Right hindlimb (tissue), 1 donor: Measurements from ENCODE around the gene TMEM63C.
"Not testable (repeated sequence)": the region's sequence is repeated elsewhere in the genome, so short reads cannot be mapped to it uniquely, and the experiment has no call there.

Experiments
- DNase-seq: peaks from one replicate; pipeline ENCODE4 v3.0.0-alpha.2; 2018

TMEM63C gene

DNA sequence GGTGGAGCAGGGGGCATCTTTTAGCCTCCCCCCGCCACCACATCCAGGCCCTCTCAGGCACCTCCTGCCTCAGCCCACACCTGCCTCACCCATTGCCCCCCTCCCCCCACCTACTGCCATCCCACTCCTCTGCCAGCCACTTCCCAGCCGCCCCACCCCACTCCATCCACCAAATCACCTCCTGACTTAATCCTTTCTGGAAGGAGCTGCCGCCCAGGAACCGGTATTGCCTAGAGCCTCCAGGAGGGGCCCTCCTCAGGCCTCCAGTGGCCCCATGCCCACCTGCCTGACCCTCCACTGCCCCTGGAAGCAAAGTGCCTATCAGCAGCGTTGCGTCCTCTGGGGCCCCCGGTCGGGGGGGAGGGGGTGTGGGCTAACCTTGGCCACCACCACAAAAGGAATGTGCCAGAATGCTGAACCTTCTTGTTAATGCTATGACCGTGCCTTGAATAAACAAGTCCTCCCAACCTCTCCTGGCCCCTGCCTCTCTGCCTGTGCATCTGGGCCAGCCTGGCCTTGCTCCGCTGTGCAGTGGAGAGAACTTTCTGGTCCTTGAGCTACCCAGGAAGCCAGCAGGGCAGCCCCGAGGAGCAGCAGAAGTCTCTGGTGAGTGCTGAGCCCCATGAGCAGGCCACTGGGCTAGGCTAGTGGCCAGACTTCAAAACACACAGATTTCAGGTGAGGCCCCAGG lies 77.6 kb downstream of the TMEM63C start:
- no peak for DNase-seq

DNA sequence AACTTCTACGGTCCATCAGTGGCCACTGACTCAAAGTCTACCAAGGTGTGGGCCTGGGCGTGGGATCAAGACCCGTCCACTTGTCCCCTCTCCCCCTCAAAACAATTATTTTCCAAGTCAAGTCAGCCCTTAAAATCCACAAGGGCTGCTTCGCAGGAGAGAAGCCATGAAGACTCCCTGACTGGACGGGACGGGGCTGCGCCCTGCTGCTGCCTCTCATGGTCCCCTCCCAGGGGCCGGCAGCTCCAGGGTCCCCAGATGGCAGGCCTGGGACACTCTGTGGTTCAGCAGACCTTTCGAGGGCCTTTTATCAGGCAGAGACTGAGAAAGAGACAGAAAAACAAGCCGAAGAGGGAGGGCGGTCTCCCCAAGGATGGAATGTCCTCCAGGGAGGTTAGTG lies 78.6 kb downstream of the TMEM63C start:
- no peak for DNase-seq

DNA sequence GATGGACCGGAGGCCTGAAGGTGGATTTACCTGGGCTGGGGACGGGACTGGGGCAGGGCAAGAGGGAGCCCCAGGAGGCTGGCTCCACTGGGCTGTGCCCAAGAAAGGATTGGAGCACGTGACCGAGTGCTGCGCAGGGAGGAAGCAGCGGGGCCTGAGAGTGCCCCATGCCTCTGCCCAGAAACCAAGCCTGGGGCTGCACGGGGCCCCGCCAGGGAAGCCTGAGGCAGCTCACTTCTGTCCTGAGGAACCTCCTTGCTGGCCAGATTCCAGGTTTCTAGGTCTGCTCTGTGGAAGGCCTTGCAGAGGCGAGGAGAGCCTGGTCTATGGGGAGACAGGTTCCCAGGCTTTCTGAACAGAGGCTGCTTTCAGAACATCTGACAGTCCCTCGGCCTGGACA lies 79.0 kb downstream of the TMEM63C start:
- DNase-seq, result no peak

DNA sequence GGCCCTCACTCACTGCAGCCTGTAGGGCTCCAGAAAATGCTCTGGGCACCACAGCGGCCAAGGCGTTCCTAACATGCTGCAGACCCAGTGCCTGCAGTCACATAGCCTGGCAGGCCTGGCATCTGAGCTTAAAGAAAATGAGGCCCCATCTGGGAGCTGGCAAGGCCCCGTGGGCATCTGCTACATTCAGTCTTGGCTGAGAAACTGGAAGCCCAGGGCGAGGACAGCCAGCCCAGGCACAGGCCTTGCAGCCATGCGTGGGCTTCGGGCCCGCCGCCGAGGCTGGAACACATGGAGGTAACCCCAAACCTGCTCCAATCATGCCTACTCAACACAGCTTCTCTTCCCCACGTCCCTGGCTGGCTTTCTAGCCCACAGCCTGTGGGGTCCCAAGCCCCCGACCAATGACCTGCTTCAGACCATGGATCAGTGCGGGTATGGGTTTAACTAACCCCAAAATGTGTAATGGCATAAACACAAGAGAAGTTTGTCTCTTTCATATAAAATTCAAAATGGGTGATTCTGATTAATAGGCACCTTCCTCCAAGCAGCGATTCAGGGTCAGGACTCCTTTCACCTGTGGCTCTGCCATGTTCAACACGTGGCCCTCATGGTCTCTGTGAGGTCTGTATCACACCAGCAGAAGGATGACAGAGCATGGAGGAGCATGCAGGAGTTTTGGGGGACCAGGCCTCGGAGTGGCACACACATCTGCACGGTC lies 83.0 kb downstream of the TMEM63C start:
- no peak for DNase-seq

DNA sequence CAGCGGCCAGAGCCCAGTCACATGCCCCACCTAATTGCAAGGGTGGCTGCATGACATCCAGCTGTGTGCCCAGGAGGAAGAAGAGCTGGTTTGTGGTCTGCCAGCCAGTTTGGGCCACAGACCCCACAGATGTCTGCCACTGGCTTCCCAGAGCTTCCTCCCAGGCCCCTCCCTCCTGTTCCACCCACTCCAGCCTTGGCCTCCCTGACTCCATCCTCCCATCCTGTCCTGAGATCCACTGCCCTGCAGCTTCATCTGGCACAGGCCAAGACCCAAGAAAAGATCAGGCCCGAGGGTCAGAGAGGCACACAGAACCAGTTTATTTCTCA lies 83.6 kb downstream of the TMEM63C start:
- DNase-seq, result no peak

DNA sequence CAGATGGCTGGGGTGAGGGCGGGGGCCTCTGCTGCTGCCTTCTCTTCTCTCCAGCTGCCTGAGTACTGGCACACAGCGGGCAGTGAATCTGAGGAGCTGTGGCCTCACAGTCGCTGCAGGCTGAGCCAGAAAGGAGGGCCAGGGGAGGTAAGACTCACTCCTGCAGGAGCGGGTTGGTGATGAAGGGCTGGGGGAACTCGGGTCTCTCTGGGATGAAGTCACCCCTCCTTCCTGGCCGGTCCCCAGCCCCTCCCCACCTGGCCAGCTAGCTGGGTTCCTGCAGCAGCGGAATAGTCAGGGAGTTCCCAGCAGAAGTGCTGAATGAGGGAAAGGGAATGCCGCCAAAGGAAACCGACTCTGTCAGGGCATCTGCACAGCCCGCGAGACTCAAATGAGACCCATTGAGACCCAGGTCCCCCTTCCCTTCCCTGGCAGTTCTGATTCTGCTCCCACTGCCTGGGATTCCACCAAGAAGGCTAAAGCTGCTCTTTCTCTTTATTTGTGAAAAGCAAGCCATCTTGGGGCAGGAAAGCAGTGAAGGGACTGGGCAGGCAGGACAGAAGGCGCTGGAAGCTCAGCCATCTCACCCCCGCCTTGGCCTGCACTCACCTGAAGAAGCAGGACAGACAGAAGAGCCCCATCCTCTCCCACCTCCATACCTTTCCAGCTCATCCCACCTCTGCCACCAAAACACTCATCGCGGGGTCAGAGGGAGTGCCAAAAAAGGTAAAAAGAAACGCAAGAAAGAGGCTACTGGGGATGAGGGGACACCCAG lies 84.2 kb downstream of the TMEM63C start:
- no peak for DNase-seq

DNA sequence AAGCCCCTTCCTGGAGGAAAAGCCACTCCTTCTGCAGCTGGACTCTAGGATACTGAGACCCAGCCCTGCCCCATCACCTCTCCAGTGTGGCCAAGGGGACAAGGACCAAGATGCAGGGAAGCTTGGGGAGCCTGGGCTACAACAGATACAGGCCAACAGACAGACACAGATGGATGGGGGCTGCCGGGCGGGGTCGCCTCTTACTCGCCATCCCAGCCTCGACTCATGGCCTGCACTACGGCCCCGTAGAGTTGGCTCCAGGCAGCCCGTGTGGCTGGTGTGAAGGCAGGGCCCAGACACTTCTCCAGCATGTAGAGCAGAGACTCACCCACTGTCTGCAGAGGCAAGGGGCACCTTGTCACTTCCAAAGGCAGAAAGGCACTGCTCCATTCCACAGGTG lies 84.7 kb downstream of the TMEM63C start:
- no peak for DNase-seq

DNA sequence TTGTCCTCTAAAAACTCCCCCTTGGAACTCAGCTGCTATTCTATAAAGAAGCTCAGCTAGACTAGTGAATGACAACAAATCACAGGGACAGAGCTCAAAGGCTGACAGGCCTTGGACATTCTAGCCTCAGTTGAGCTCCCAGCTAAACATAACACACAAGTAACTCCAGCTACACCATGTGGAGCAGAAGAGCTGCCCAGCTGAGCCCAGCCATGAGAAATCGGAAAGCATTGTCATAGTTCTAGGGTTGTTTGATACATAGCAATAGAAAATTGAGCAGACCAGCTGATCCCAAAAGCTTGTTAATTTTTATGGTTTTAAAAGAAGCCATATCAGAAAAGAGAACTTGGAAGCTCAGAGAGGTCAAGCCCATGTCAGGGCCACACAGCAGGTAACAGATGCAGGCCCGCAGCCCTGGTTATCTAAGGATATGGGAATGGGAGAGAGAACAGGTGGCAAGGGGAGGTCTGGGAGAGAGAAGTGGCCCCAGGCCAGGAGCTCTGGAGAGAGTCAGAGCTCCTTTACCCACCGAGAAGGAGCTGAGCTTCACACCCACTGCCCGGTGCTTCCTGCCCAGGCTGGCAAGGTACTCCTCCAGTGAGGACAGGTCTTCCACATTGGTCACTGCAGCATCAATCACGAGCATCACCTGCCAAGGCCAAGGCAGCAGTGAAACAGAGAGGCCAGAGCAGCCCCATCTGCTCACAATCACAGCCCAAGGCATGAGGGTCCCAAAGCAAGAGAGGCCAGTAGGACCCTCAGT lies 86.5 kb downstream of the TMEM63C start:
- DNase-seq, result no peak

DNA sequence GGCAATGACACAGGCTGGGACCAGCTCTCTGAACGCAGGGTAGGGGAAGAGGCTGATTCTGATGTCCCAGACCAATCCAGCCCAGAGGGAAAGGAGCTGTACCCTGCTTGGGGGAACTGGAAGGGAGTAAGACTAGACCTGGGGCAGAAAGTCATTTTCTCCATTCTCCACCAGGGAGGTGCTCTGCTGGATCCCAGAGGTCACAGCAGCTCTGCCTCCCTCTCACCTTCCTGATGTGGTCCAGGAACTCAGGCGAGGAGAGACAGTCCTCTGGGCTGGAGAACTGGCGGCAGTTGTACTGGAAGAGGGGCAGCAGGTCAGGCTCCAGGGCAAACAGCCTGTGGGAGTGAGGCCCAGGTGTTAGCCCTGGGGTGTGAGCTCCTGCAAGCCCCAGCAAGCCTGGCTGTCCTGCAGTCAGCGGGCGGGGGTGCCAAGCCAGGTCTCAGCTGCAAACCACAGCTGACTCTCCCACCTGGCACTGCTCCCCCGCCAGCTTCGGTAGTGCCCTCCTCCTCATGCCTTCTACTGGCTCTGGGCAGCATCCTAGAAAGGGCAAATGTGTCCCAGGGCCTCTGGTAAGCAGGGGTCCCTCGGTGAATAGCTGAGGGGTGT lies 87.5 kb downstream of the TMEM63C start:
- DNase-seq, result no peak

DNA sequence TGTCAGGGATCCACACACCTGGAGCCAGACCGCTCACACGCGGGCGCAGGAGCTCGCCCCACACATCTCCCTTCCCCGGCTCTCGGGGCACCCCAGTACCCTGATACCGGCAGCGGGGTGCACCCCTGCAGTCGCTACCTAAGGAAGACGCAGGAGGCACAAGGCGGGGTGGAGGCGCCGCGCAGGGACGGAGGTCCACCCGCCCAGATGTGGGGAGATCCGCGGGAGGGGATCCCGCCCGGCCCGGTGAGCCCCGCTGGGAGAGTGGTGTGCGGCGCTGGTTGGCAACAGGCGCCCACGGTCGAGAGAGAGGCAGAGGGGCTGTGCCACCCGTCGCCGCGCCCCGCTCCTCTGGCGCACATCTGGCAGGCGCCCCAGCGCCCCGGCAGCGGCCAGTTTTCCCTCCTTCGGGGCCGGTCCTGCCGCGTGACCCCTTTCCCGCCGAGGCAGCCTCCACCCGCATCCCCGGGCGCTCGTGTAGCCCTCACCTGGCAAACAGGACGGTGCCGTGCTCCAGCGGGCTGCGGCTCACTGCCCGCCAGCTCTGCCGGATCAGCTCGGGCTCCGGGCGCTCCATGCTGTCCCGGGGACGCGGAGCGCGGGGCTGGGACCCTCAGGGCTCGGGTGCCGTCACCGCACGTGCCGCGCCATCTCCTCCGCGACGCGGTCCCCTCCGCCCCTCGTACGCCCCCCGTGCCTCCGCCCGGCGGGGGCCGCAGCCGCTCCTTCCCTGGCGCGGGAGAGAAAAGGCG lies 88.9 kb downstream of the TMEM63C start:
- DNase-seq, result no peak

DNA sequence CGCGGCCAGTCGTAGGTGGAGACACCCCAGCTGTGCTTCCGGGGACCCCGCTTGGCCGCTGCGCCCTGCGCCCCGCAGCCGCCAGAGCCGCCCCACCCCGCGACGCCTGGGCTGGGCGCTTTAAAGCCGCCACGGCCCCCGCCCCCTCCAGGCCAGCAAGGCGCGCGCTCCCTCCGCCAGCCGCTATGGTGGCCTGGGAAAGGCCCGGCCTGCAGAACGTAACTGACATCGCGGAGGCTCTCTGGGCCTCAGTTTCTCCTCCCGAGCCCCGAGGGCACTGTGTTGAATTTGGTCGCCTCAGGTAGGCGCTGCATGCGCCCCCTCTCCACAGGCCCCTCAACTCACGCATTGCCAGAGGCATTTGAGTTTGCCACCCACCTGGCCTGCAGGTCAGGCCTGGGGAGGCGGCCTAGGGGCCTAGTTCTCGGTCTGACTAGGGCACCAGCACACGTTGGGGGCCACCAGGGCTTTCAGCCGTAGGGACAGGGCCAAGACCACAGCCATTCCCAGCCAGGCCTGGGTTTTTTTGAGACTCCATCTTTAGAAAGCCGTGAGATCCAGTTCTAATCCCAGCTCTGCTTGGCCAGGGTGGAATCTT lies 89.6 kb downstream of the TMEM63C start, which contains the start of gene NGB:
Gene NGB, minus strand, starts transcription at position 94 of the 598 bp plus-strand sequence. CDS start 269 bp downstream, outside the sequence.
- DNase-seq, result no peak

DNA sequence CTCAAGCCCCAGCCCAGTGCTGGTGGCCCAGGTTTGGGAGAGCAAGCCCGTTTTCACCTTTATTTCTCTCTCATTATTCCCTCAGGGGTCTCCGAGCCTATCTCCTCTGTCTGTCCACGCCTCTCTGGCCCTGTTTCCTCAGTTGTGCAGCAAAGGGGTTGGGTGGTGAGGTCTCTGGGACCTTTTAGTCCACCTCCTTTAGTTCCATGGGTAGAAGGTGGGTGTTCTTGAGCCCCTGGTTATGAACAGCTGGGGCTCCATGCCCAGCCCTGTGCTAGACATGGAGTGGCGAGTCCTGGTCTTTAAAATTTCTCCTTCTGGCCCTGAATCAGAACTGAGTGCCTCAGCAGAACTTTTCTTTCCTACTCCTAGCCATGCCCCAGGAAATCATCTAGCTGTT lies 90.7 kb downstream of the TMEM63C start:
- no peak for DNase-seq

DNA sequence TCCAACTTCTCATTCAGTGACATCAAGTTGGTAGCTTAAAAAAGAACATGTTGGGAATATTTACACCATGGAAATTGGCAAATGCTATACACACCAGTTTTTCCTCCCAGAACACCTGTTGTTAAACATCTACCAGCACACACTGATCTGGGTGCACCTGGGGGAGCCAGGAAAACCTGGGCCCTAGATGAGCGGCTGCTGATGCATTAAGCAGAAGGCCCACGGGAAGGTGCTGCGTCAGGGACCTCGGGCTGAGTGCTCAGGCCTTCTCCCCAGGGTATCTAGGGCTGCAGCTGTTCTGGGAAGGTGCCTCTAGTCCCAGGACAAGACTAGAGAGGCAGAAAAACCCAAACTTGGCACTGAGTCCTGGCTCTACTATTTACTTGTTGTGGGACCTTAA lies 92.2 kb downstream of the TMEM63C start:
- DNase-seq, result no peak

DNA sequence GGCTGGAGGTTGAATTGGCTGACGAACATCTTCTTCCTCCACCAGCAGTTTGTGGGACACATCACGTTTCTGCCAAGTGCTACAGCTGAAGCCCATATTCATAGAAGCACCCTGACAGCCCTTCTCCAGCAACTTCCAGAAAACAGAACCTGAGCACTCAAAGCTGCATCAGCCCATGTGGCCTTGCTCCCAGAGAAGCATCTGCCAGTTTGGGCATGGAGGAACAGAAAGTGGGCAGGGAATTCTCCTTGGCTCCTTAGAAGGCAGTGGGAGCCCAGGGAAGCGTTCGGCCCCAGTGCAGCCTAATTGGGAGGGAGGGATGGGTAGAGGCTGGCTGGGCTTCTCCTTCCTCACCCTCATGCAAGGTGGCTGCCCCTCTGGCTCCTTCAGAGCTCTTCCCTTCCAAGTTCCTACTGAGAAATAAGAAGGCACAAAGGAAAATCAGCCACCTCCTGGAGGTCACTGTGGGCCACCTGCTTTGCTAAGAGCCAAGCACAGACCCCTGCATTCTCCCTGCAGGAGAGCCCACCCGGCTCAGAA lies 93.5 kb downstream of the TMEM63C start:
- DNase-seq, result no peak

DNA sequence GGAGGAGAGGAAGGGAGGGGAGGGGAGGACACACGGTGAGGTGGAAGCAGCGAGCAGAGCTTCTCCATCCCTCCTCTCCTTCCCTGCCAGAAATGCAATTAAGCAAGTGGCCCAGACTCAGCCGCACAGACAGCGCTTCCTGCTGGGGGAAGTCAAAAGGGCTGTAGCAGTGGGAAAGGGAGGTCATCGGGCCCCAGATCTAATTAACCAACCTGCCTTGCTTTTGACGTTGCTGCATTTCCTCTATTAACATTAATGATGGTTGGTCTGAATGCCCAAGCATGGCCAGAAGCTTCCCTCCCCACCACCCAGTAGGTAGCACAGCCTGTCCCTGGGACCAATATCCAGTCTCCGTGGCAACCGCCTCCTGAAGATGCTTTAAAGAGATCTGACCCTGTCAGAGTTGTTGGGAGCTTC lies 94.0 kb downstream of the TMEM63C start:
- DNase-seq, result no peak

DNA sequence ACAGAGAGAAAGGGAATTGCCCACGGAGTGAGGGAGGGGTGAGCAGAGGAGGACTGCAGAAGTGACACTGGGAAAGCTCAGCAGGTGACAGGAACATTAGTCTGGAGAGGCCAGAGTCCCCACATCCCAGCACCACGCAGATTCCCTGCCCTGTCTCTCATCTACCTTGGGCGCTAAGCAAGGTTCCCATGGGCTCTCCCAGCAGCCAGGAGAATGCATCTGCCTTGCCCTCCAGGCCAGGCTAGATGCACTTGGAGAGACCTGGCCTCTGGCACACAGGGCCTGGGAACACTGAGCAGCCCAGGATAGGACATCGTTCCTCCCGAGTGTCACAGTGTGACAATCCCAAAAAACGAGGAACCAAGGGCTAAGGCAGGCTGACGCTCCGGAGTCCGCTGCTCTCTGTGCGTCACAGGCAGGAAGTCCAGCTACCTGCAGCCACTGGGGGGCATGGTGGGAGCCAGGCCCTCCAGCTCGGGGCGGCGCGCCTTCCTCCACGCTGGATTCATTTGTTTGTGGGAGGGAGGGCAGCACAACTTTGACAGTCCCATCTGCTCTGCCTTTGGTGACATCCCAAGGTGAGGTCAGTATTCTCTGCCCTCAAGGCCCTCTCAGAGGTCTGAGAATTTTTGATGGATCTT lies 94.8 kb downstream of the TMEM63C start:
- no peak for DNase-seq

DNA sequence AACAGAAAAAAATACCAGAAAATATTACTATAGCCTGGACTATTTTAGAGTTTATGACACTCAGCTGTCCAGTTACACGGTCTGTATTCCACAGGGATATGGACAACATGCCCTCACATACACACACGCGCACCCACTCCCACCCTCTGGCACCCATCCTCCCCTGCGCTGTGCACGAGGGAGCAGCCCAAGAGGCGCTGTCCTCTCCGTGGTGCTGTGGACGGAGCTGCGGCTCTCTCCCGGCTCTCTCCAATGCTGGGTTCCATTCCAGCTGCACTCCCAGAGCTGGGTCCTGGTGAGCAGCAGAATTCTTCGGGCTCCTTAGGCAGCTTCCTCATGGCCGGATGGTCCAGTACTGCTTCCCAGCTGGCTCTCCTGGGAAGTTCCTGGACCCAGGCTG lies 95.4 kb downstream of the TMEM63C start:
- DNase-seq, result no peak

DNA sequence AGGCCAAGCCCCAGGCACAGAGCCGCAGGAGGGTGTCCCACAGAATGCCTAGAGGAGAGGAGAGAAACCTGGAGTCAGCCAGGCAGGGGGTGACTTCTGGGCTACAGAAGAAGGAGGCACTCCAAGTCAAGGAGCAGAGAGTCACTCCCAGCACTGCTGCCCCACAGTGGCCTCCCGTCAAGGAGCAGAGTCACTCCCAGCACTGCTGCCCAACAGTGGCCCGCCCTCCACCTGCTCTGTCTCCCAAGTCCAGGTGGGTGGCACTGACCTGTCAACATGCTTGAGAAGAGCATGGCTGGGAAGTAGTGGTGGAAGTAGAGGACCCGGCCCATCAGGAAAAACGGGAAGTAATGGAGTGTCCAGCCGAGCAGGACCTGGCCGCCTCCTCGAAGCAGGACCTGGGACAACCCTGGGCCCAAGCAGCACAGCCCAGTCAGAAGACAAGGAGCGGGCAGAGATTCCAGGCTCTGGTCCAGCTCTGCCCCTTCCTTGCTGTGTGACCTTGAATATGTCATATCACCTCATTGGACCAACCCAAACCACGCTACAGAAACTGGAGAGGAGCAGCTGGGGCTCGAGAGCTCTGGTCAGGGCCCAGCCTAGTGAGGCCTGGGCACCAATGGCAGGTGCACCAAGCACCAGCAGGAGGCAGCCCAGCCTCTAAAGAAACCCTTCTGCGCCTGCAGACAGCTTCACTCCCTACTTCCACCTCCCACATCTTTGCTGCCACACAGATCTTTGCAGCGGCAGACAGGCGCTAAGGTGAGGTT lies 97.0 kb downstream of the TMEM63C start:
- no peak for DNase-seq

DNA sequence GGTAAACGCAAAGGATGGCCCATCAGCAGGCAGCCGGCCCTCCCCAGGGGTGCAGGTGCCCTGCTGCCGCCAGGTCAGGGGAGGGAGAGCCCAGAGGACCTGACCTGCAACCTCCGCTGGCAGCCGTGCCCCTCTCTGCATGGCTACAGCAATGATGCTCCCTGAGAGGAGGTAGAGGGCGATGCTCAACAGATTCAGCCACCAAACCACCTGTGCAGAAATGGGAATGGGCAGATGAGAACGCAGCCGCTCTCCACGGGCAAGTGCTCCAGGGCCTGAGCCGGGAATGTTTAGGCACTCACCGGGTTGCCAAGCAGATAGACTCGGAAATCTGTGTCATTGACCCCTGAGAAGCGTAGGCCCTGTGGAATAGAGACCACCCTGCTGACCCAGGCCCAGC lies 98.1 kb downstream of the TMEM63C start:
- DNase-seq, result no peak

DNA sequence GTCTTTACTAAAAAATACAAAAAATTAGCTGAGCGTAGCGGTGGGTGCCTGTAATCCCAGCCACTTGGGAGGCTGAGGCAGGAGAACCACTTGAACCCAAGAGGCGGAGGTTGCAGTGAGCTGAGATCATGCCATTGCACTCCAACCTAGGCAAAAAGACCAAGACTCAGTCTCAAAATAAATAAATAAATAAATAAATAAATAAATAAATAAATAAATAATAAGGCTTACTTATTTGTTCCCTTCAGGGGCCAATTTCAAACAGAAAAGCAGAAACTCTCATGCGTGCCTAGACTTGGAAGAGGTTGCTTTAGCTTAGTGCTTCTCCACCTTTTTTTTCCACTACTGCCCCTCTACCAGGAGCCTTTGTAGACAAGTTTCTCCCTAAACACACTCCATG lies 99.3 kb downstream of the TMEM63C start:
- not testable (repeated sequence) for DNase-seq
